Tibial nerve (tissue), 4 donors: Measurements from ENCODE around the gene MAVS. TPM values are rescaled to one million over a fixed set of nuclear protein-coding genes. Genes with fewer than 3 reads are reported as not detected.

Source experiments
- DNase-seq, 2 donors: peaks; one replicate each; pipeline ENCODE4 v3.0.0-alpha.2; 2019; ENCODE audit warnings: low spot score in 2 of 2
- H3K27ac ChIP-seq, 4 donors: fragments of 200-600 bp; sonication (generic) in 3 of 4; one replicate each; pipeline ENCODE4 v1.5.1; 2017 to 2019; ENCODE audit warnings: mild to moderate bottlenecking in 1 of 4
- H3K27me3 ChIP-seq, 2 donors: fragments of 200-600 bp; sonication (generic) in 1 of 2; one replicate each; pipeline versions ENCODE4 v1.5.1 to v1.6.0; 2017 to 2019
- H3K36me3 ChIP-seq, 3 donors: fragments of 200-600 bp; sonication (generic); one replicate each; pipeline ENCODE4 v1.5.1; 2018 to 2019
- H3K4me1 ChIP-seq, 4 donors: fragments of 200-600 bp; sonication (generic) in 3 of 4; one replicate each; pipeline ENCODE4 v1.5.1; 2017 to 2019
- H3K4me3 ChIP-seq, 4 donors: fragments of 200-600 bp; sonication (generic) in 3 of 4; one replicate each; pipeline ENCODE4 v1.5.1; 2017 to 2019; ENCODE audit warnings: mild to moderate bottlenecking in 1 of 4, moderate library complexity in 1 of 4
- H3K9me3 ChIP-seq, 4 donors: fragments of 200-600 bp; sonication (generic) in 3 of 4; one replicate each; pipeline ENCODE4 v1.5.1; 2017 to 2019
- CTCF ChIP-seq, 5 experiments: fragments of 200-600 bp in 3 of 5; fragments of 450-650 bp in 2 of 5; sonication (generic) in 3 of 5; IDR thresholded peaks; one replicate each; pipeline ENCODE4 v1.5.1; 2016 to 2019; ENCODE audit warnings: antibody characterized with exemption in 5 of 5, mild to moderate bottlenecking in 3 of 5, moderate library complexity in 2 of 5
- EP300 ChIP-seq, 2 donors: sonication (generic); formaldehyde crosslinking; IDR thresholded peaks; one replicate each; pipeline ENCODE4 v1.6.1; 2017; ENCODE audit warnings: antibody characterized with exemption in 2 of 2, mild to moderate bottlenecking in 1 of 2
- POLR2A ChIP-seq, 2 donors: fragments of 450-650 bp; IDR thresholded peaks; one replicate each; pipeline ENCODE4 v1.6.1; 2017; ENCODE audit warnings: antibody characterized with exemption in 2 of 2, mild to moderate bottlenecking in 2 of 2, moderate library complexity in 2 of 2
- WGBS, 2 donors: methylation state at CpG; one replicate each; pipeline ENCODE4 v1.1.5; 2018; 5-methylcytosine and 5-hydroxymethylcytosine counted together
- small RNA-seq: library from RNA; depleted of rRNA; stranded (forward); fragments of <200 nt; gene quantifications from one replicate; pipeline ENCODE3, GENCODE V24; 2016
- total RNA-seq, 4 donors: library from RNA; depleted of rRNA; stranded (reverse); fragments of >200 nt; gene quantifications; one replicate each; pipeline ENCODE4 v1.1.0, GENCODE V29; 2016

The MAVS gene
- total RNA-seq, 4 donors from 2014 or later, result 34.5 to 49.8 (median 39.3) TPM

GRCh38 chr20:3923818-3924217 is 77.2 kb downstream of the MAVS start:
- no peak for DNase-seq
- WGBS, 2 donors, result 51 to 57% methylated on average over 2 of the region's 2 CpGs
- peak overlapping the region in 2 of 4 donors; percentile 27 to 37 for H3K27ac ChIP-seq
- peaks cover 0 to 54% (median 14%) of the 10 kb centered on the region in 4 donors for H3K4me1 ChIP-seq
- TF ChIP-seq EP300 (IDR thresholded peaks at IDR 0.05), result no peak
- TF ChIP-seq POLR2A (IDR thresholded peaks at IDR 0.05), result no peak
- TF ChIP-seq CTCF (IDR thresholded peaks at IDR 0.05), result no peak
- no peak overlapping the region for H3K4me3 ChIP-seq
- no peaks in the 10 kb centered on the region for H3K9me3 ChIP-seq
- H3K27me3 ChIP-seq, result no peaks in the 10 kb centered on the region
- peaks cover 0 to 63% (median 0%) of the 10 kb centered on the region in 3 donors for H3K36me3 ChIP-seq

GRCh38 chr20:3924304-3925112 is 77.9 kb downstream of the MAVS start:
- H3K27ac ChIP-seq, result peak overlapping the region in 2 of 4 donors; percentile 27 to 37
- no peak for DNase-seq

GRCh38 chr20:3925113-3925695 is 78.6 kb downstream of the MAVS start:
- no peaks in the 10 kb centered on the region for H3K27me3 ChIP-seq
- WGBS, 2 donors, result 88 to 92% methylated on average over 10 to 11 of the region's 11 CpGs
- TF ChIP-seq CTCF (IDR thresholded peaks at IDR 0.05) (no peak), POLR2A (IDR thresholded peaks at IDR 0.05) (no peak), EP300 (IDR thresholded peaks at IDR 0.05) (no peak)
- DNase-seq, result no peak
- H3K4me1 ChIP-seq, result peaks cover 0 to 68% (median 18%) of the 10 kb centered on the region in 4 donors
- peaks cover 0 to 56% (median 0%) of the 10 kb centered on the region in 3 donors for H3K36me3 ChIP-seq
- H3K4me3 ChIP-seq, result no peak overlapping the region
- no peaks in the 10 kb centered on the region for H3K9me3 ChIP-seq
- H3K27ac ChIP-seq, result peak overlapping the region in 1 of 4 donors; percentile 37

More at GRCh38 chr20:3924304-3925112, 77.9 kb downstream of the MAVS start:
- no peak for TF ChIP-seq EP300 (IDR thresholded peaks at IDR 0.05)
- TF ChIP-seq CTCF (IDR thresholded peaks at IDR 0.05), result no peak
- no peak for TF ChIP-seq POLR2A (IDR thresholded peaks at IDR 0.05)
- no peaks in the 10 kb centered on the region for H3K9me3 ChIP-seq
- no peaks in the 10 kb centered on the region for H3K27me3 ChIP-seq
- no peak overlapping the region for H3K4me3 ChIP-seq
- WGBS, 2 donors, result 71 to 75% methylated on average over 9 to 12 of the region's 13 CpGs
- H3K4me1 ChIP-seq, result peaks cover 0 to 61% (median 16%) of the 10 kb centered on the region in 4 donors
- H3K36me3 ChIP-seq, result peaks cover 0 to 59% (median 0%) of the 10 kb centered on the region in 3 donors

Small RNA genes lying within 50 kb of the gene (small RNA-seq; reads per million reads assigned to genes)
- 1.1 reads per million, percentile 25 among the genes with 10 or more reads in this experiment for gene MIR103A2

Other genes with a start within 250 kb of the MAVS start
- gene GFRA4, start 183.4 kb upstream of the MAVS start, total RNA-seq, result not detected
- gene ADAM33, start 164.8 kb upstream of the MAVS start, total RNA-seq, result 100 to 1,000 TPM; 162 to 385 (median 274) TPM
- 10 to 100 TPM in 3 of 4 donors, 1 to 10 TPM in 1; 5.2 to 33.9 (median 13.1) TPM for gene SIGLEC1, start 134.2 kb upstream of the MAVS start, total RNA-seq
- gene HSPA12B, start 114.1 kb upstream of the MAVS start, total RNA-seq, result 10 to 100 TPM; 12.7 to 30.9 (median 18.7) TPM
- 10 to 100 TPM; 14.4 to 32.4 (median 22.2) TPM for gene ADISSP, start 79.1 kb upstream of the MAVS start, total RNA-seq
- gene SPEF1, start 65.4 kb upstream of the MAVS start, total RNA-seq, result 1 to 10 TPM in 2 of 4 donors, not detected in 2; 1.1 to 1.8 TPM
- 100 to 1,000 TPM in 2 of 4 donors, 10 to 100 TPM in 2; 72.8 to 109 (median 100) TPM for gene CENPB, start 60.1 kb upstream of the MAVS start, total RNA-seq
- gene CDC25B, start 50.5 kb upstream of the MAVS start, total RNA-seq, result 10 to 100 TPM; 33.0 to 65.4 (median 43.9) TPM
- gene AP5S1, start 26.3 kb upstream of the MAVS start, total RNA-seq, result 10 to 100 TPM in 3 of 4 donors, 1 to 10 TPM in 1; 9.4 to 20.7 (median 14.9) TPM
- gene PANK2, start 42.6 kb downstream of the MAVS start, total RNA-seq, result 10 to 100 TPM; 58.2 to 79.7 (median 64.2) TPM
- gene RNF24, start 168.7 kb downstream of the MAVS start, total RNA-seq, result 10 to 100 TPM; 17.0 to 25.5 (median 19.6) TPM